CD4-positive, CD25-positive, alpha-beta regulatory T cell (primary cell): ENCODE measurements around the gene BMPER. TPM values are rescaled to one million over a fixed set of nuclear protein-coding genes. Genes with fewer than 3 reads are reported as not detected.

Source experiments
- ATAC-seq, 2 donors: fragments of 150-1000 bp; cut with Tn5 transposase; one replicate each; pipeline ENCODE4 v1.10.0; 2021; ENCODE audit warnings: low read depth in 2 of 2, moderate number of reproducible peaks in 2 of 2, moderate library complexity in 1 of 2
- DNase-seq, 3 donors: peaks; one replicate each; pipeline versions ENCODE4 v3.0.0 to v3.0.0-alpha.2; 2012 to 2022; ENCODE audit warnings: mixed read lengths in 1 of 3
- H3K27ac ChIP-seq: one replicate; pipeline ENCODE4 v1.7.0; 2013; ENCODE audit warnings: mild to moderate bottlenecking, low read length; ENCODE audit not compliant: insufficient read depth, poor library complexity, severe bottlenecking
- H3K27me3 ChIP-seq: one replicate; pipeline ENCODE4 v1.7.0; 2013; ENCODE audit warnings: low read length; ENCODE audit not compliant: control insufficient read depth, insufficient read depth
- H3K36me3 ChIP-seq: one replicate; pipeline ENCODE4 v1.7.0; 2013; ENCODE audit warnings: mild to moderate bottlenecking, low read length, moderate library complexity; ENCODE audit not compliant: control insufficient read depth, insufficient read depth
- H3K4me1 ChIP-seq: 2 replicates; pipeline ENCODE4 v1.7.0; 2013; ENCODE audit warnings: mild to moderate bottlenecking, low read length; ENCODE audit not compliant: insufficient read depth, control insufficient read depth, poor library complexity, severe bottlenecking
- H3K4me3 ChIP-seq: one replicate; pipeline ENCODE4 v1.7.0; 2013; ENCODE audit warnings: low read depth, mild to moderate bottlenecking, low read length, moderate library complexity
- H3K9me3 ChIP-seq, 2 experiments: 1 replicate in 1 of 2; 2 replicates in 1 of 2; pipeline ENCODE4 v1.7.0; 2013; ENCODE audit warnings: low read length in 2 of 2, mild to moderate bottlenecking in 1 of 2, moderate library complexity in 1 of 2; ENCODE audit not compliant: control insufficient read depth in 2 of 2
- H3K27ac Mint-ChIP-seq, 3 donors: one replicate each; pipeline ENCODE4 v1.8.0; 2020 to 2022; ENCODE audit warnings: mild to moderate bottlenecking in 3 of 3, mixed read lengths in 3 of 3, moderate library complexity in 2 of 3
- H3K27me3 Mint-ChIP-seq: one replicate; pipeline ENCODE4 v1.8.0; 2022; ENCODE audit warnings: mild to moderate bottlenecking, mixed read lengths
- H3K36me3 Mint-ChIP-seq: one replicate; pipeline ENCODE4 v1.8.0; 2020; ENCODE audit warnings: mixed read lengths
- H3K4me1 Mint-ChIP-seq, 4 donors: one replicate each; pipeline ENCODE4 v1.8.0; 2020 to 2022; ENCODE audit warnings: mixed read lengths in 4 of 4, mild to moderate bottlenecking in 1 of 4
- H3K4me3 Mint-ChIP-seq, 4 donors: one replicate each; pipeline ENCODE4 v1.8.0; 2020 to 2022; ENCODE audit warnings: mild to moderate bottlenecking in 4 of 4, mixed read lengths in 4 of 4, moderate library complexity in 3 of 4
- H3K9me3 Mint-ChIP-seq, 7 donors: one replicate each; pipeline ENCODE4 v1.8.0; 2020 to 2022; ENCODE audit warnings: mixed read lengths in 7 of 7, mild to moderate bottlenecking in 3 of 7, moderate library complexity in 2 of 7
- polyA plus RNA-seq, 4 donors: library from polyadenylated mRNA; unstranded; fragments of 300-500 nt; fragmentation: Illumina TruSeq; gene quantifications; one replicate each; pipeline ENCODE4 v1.2.3, GENCODE V29; 2021
- total RNA-seq: library from RNA; stranded (reverse); gene quantifications from one replicate; pipeline ENCODE4 v1.2.3, GENCODE V29; 2022

BMPER gene
- total and polyA plus RNA-seq, 5 donors from 2014 or later: not detected

- ATAC-seq: no peak
- H3K9me3 ChIP-seq: no peaks in the 10 kb centered on the region
- DNase-seq: no peak
- Mint-ChIP-seq H3K4me1 (no peaks in the 10 kb centered on the region), H3K27me3 (no peaks in the 10 kb centered on the region), H3K9me3 (peaks cover 0 to 4% (median 0%) of the 10 kb centered on the region in 7 donors), H3K4me3 (no peak overlapping the region), H3K27ac (no peak overlapping the region), H3K36me3 (no peaks in the 10 kb centered on the region)
- H3K4me1 ChIP-seq: no peaks in the 10 kb centered on the region
- H3K27me3 ChIP-seq: no peaks in the 10 kb centered on the region
- H3K4me3 ChIP-seq: no peak overlapping the region
- no peak overlapping the region for H3K27ac ChIP-seq
- no peaks in the 10 kb centered on the region for H3K36me3 ChIP-seq
Measured at GRCh38 chr7:34190299-34190698, 285.0 kb downstream of the BMPER start.

GRCh38 chr7:34191162-34191561, 285.8 kb downstream of the BMPER start:
- H3K36me3 ChIP-seq: no peaks in the 10 kb centered on the region
- H3K9me3 Mint-ChIP-seq: peaks cover 0 to 4% (median 0%) of the 10 kb centered on the region in 7 donors
- no peaks in the 10 kb centered on the region for H3K27me3 Mint-ChIP-seq
- H3K4me3 Mint-ChIP-seq: no peak overlapping the region
- no peak overlapping the region for H3K4me3 ChIP-seq
- no peaks in the 10 kb centered on the region for H3K27me3 ChIP-seq
- DNase-seq (no peak), ATAC-seq (no peak)
- no peak overlapping the region for H3K27ac Mint-ChIP-seq
- no peaks in the 10 kb centered on the region for H3K9me3 ChIP-seq
- no peaks in the 10 kb centered on the region for H3K36me3 Mint-ChIP-seq
- no peak overlapping the region for H3K27ac ChIP-seq
- no peaks in the 10 kb centered on the region for H3K4me1 ChIP-seq
- H3K4me1 Mint-ChIP-seq: no peaks in the 10 kb centered on the region

GRCh38 chr7:34191771-34192479, 286.6 kb downstream of the BMPER start:
- H3K4me1 Mint-ChIP-seq: no peaks in the 10 kb centered on the region
- H3K4me3 ChIP-seq: no peak overlapping the region
- DNase-seq (no peak), ATAC-seq (no peak)
- no peaks in the 10 kb centered on the region for H3K27me3 Mint-ChIP-seq
- H3K9me3 Mint-ChIP-seq: peaks cover 0 to 4% (median 0%) of the 10 kb centered on the region in 7 donors
- H3K36me3 Mint-ChIP-seq: no peaks in the 10 kb centered on the region
- no peaks in the 10 kb centered on the region for H3K9me3 ChIP-seq
- no peaks in the 10 kb centered on the region for H3K4me1 ChIP-seq
- H3K27me3 ChIP-seq: no peaks in the 10 kb centered on the region
- H3K27ac Mint-ChIP-seq: no peak overlapping the region
- no peaks in the 10 kb centered on the region for H3K36me3 ChIP-seq
- H3K4me3 Mint-ChIP-seq: no peak overlapping the region
- H3K27ac ChIP-seq: no peak overlapping the region

GRCh38 chr7:34192906-34193305, 287.6 kb downstream of the BMPER start:
- Mint-ChIP-seq H3K9me3 (peaks cover 0 to 4% (median 0%) of the 10 kb centered on the region in 7 donors), H3K4me3 (no peak overlapping the region), H3K36me3 (no peaks in the 10 kb centered on the region), H3K27ac (no peak overlapping the region), H3K4me1 (no peaks in the 10 kb centered on the region), H3K27me3 (no peaks in the 10 kb centered on the region)
- no peak for ATAC-seq
- H3K9me3 ChIP-seq: no peaks in the 10 kb centered on the region
- no peaks in the 10 kb centered on the region for H3K4me1 ChIP-seq
- no peak overlapping the region for H3K4me3 ChIP-seq
- no peaks in the 10 kb centered on the region for H3K27me3 ChIP-seq
- no peaks in the 10 kb centered on the region for H3K36me3 ChIP-seq
- DNase-seq: no peak
- no peak overlapping the region for H3K27ac ChIP-seq

- Histone ChIP-seq H3K36me3 (no peaks in the 10 kb centered on the region), H3K4me1 (no peaks in the 10 kb centered on the region), H3K27me3 (no peaks in the 10 kb centered on the region), H3K27ac (no peak overlapping the region), H3K9me3 (no peaks in the 10 kb centered on the region), H3K4me3 (no peak overlapping the region)
- Mint-ChIP-seq H3K27ac (no peak overlapping the region), H3K9me3 (peaks cover 0 to 2% (median 0%) of the 10 kb centered on the region in 7 donors), H3K36me3 (no peaks in the 10 kb centered on the region), H3K27me3 (no peaks in the 10 kb centered on the region), H3K4me1 (no peaks in the 10 kb centered on the region), H3K4me3 (no peak overlapping the region)
- ATAC-seq (no peak), DNase-seq (no peak)
Measured at GRCh38 chr7:34198231-34198641, 292.9 kb downstream of the BMPER start.
